Measurements from ENCODE around the gene ARHGAP15.

- TF ChIP-seq, protein P1, sequence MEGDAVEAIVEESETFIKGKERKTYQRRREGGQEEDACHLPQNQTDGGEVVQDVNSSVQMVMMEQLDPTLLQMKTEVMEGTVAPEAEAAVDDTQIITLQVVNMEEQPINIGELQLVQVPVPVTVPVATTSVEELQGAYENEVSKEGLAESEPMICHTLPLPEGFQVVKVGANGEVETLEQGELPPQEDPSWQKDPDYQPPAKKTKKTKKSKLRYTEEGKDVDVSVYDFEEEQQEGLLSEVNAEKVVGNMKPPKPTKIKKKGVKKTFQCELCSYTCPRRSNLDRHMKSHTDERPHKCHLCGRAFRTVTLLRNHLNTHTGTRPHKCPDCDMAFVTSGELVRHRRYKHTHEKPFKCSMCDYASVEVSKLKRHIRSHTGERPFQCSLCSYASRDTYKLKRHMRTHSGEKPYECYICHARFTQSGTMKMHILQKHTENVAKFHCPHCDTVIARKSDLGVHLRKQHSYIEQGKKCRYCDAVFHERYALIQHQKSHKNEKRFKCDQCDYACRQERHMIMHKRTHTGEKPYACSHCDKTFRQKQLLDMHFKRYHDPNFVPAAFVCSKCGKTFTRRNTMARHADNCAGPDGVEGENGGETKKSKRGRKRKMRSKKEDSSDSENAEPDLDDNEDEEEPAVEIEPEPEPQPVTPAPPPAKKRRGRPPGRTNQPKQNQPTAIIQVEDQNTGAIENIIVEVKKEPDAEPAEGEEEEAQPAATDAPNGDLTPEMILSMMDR (IDR thresholded peaks at IDR 0.05; ENCODE audit: insufficient read depth, low read length, poor library complexity, severe bottlenecking), result no peak
- TF ChIP-seq EZH2phosphoT487 (conservative IDR thresholded peaks at IDR 0.05; ENCODE audit: low read length), result no peak
Observed at GRCh38 chr2:143334837-143335236, 205.6 kb downstream of the ARHGAP15 start.

Data from SU-DHL-6 (cell line).